Urothelium cell line (cell line): ENCODE results near the gene HAUS5.
"Not testable (repeated sequence)": the region's sequence is repeated elsewhere in the genome, so short reads cannot be mapped to it uniquely, and the experiment has no call there.

Experiments
- DNase-seq: peaks from one replicate; pipeline ENCODE4 v3.0.0; 2011; ENCODE audit warnings: low spot score, mixed read lengths
- FAIRE-seq: peaks from 2 replicates; lab custom pipeline; 2011; peaks lifted over from hg19 to GRCh38; lab: Jason Lieb, UNC

Gene HAUS5

GRCh38 chr19:35641515-35642151, 29.1 kb downstream of the HAUS5 start, which contains the start of gene ETV2:
Gene ETV2 (plus strand): TSS chr19:35641745. CDS start chr19:35642461, 716 bp downstream.
- DNase-seq (no peak), FAIRE-seq (no peak)

GRCh38 chr19:35642312-35642711, 29.8 kb downstream of the HAUS5 start:
- FAIRE-seq: no peak
- no peak for DNase-seq

- FAIRE-seq: no peak
- no peak for DNase-seq
Measured at GRCh38 chr19:35642798-35643254, 30.3 kb downstream of the HAUS5 start.

GRCh38 chr19:35643255-35644205, 31.0 kb downstream of the HAUS5 start:
- peak; percentile 92 for DNase-seq
- FAIRE-seq: peak; percentile 69

- FAIRE-seq (no peak), DNase-seq (no peak)
Measured at GRCh38 chr19:35644206-35644986, 31.9 kb downstream of the HAUS5 start.

- FAIRE-seq: no peak
- DNase-seq: no peak
Measured at GRCh38 chr19:35644987-35645679, 32.6 kb downstream of the HAUS5 start.

GRCh38 chr19:35645680-35646511, 33.4 kb downstream of the HAUS5 start:
- DNase-seq (no peak), FAIRE-seq (no peak)

GRCh38 chr19:35648017-35648961, 35.8 kb downstream of the HAUS5 start, which contains the start of gene COX6B1:
Gene COX6B1 (plus strand): TSS chr19:35648323. CDS start chr19:35651244, 2,921 bp downstream.
- peak; percentile 97 for DNase-seq
- no peak for FAIRE-seq

GRCh38 chr19:35650581-35650980, 38.0 kb downstream of the HAUS5 start:
- no peak for FAIRE-seq
- DNase-seq: no peak

- not testable (repeated sequence) for DNase-seq, FAIRE-seq
Measured at GRCh38 chr19:35654828-35655227, 42.3 kb downstream of the HAUS5 start.

- FAIRE-seq (no peak), DNase-seq (no peak)
Measured at GRCh38 chr19:35655600-35655999, 43.1 kb downstream of the HAUS5 start.

GRCh38 chr19:35656700-35657099, 44.2 kb downstream of the HAUS5 start:
- DNase-seq (no peak), FAIRE-seq (no peak)

GRCh38 chr19:35657904-35658700, 45.6 kb downstream of the HAUS5 start:
- DNase-seq (no peak), FAIRE-seq (no peak)

GRCh38 chr19:35661995-35662340, 49.4 kb downstream of the HAUS5 start:
- no peak for DNase-seq
- no peak for FAIRE-seq

GRCh38 chr19:35663981-35664380, 51.4 kb downstream of the HAUS5 start:
- FAIRE-seq (no peak), DNase-seq (no peak)

- no peak for FAIRE-seq
Measured at GRCh38 chr19:35665157-35665556, 52.6 kb downstream of the HAUS5 start.

GRCh38 chr19:35665604-35666003, 53.1 kb downstream of the HAUS5 start:
- DNase-seq: no peak
- no peak for FAIRE-seq

More at GRCh38 chr19:35665157-35665556, 52.6 kb downstream of the HAUS5 start:
- no peak for DNase-seq
